ENCODE data around the gene SHPK. TPM values are rescaled to one million over a fixed set of nuclear protein-coding genes. Genes with fewer than 3 reads are reported as not detected.

Gene SHPK
- total RNA-seq, 1 experiment from 2014 or later: 20.0 TPM

DNA sequence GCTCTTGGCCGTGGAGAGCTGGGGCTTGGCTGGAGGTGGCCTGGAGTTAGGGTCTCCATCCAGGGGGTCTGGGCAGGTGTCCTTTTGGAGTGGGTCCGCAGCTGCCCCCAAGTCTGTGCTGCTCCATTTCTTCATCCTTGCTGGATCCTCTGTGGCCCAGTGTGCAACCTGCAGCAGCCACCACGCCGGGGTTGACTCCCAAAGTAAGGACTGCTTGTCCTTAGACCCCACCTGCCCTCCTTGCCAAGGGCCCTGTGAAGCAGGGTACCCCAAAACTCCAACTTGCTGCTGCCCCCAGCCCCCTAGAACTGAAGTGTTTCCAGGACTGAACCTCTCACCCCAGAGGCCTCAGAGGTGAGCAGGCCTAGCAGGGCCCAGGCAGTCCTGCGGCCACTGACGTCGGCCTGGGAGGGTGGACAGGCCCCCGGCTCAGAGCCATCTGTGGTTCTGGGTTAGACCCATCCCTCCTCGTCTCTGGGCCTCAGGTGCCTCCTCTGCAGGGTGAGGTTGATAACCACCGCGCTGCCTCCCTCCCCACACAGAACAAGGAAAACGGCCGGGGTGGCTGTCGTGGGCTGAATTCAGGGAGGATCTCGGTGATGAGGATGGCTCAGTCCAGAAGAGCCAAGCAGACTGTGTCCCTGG is 43.7 kb downstream of the SHPK start:
- no peak for DNase-seq (ENCODE audit: low spot score)
- intact Hi-C loops (cut with micrococcal nuclease; ENCODE audit: unreplicated experiment): no loop called here
- CTCF ChIA-PET: interaction anchor here (0.6 kb wide), 1 partner anchor 890 kb away, joined by 3 read pairs; no protein-coding TSS in a partner anchor
- Histone ChIP-seq H3K4me1 (ENCODE audit: insufficient read depth, low read length, poor library complexity, severe bottlenecking) (no peaks in the 10 kb centered on the region), H3K9me3 (ENCODE audit: low read depth, low read length, poor library complexity, severe bottlenecking) (no peaks in the 10 kb centered on the region), H3K27me3 (replicated peaks; ENCODE audit: insufficient read depth, low read depth, low read length, poor library complexity) (no peaks in the 10 kb centered on the region), H3K4me3 (ENCODE audit: low read depth, low read length, poor library complexity, severe bottlenecking) (no peak overlapping the region), H3K27ac (ENCODE audit: low read depth, low read length, poor library complexity, severe bottlenecking) (no peak overlapping the region), H3K36me3 (ENCODE audit: insufficient read depth, low read length, poor library complexity, severe bottlenecking) (no peaks in the 10 kb centered on the region)
- TF ChIP-seq CTCF (conservative IDR thresholded peaks at IDR 0.05; ENCODE audit: low read depth, low read length) (no peak), EZH2 (IDR thresholded peaks at IDR 0.05; ENCODE audit: borderline replicate concordance, low read depth, low read length, poor library complexity, severe bottlenecking) (no peak)
- POLR2A ChIA-PET (ENCODE audit: low non-redundant PET): no interaction called here
- BruUV-seq (replicated peaks): no TSS peak

DNA sequence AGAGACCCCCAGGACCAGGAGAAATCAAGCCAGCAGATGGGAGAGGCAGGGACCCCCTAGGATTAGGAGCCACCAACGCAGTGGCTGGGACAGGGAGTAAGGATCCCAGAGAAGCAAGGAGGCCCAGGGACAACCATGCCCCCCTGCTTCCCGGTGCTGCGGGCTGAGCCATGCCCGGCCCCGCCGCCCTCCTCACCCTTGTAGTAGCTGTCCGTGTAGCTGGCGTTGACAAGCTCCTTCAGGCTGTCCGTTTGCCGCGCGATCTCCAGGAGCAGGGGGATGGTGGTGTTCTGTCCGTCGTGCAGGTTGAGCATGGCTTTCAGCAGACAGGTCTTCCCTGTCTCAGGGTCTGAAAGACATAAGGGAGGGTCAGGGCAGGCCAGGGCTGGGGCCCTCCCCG is 45.3 kb downstream of the SHPK start:
- no peak for TF ChIP-seq EZH2 (IDR thresholded peaks at IDR 0.05; ENCODE audit: borderline replicate concordance, low read depth, low read length, poor library complexity, severe bottlenecking)
- no peak for TF ChIP-seq CTCF (conservative IDR thresholded peaks at IDR 0.05; ENCODE audit: low read depth, low read length)
- no peaks in the 10 kb centered on the region for H3K27me3 ChIP-seq (replicated peaks; ENCODE audit: insufficient read depth, low read depth, low read length, poor library complexity)
- no TSS peak for BruUV-seq (replicated peaks)
- H3K9me3 ChIP-seq (ENCODE audit: low read depth, low read length, poor library complexity, severe bottlenecking): no peaks in the 10 kb centered on the region
- no peak overlapping the region for H3K4me3 ChIP-seq (ENCODE audit: low read depth, low read length, poor library complexity, severe bottlenecking)
- DNase-seq (ENCODE audit: low spot score): no peak
- ChIA-PET CTCF (no interaction called here), POLR2A (ENCODE audit: low non-redundant PET) (no interaction called here)
- intact Hi-C loops (cut with micrococcal nuclease; ENCODE audit: unreplicated experiment): no loop called here
- no peaks in the 10 kb centered on the region for H3K36me3 ChIP-seq (ENCODE audit: insufficient read depth, low read length, poor library complexity, severe bottlenecking)
- no peak overlapping the region for H3K27ac ChIP-seq (ENCODE audit: low read depth, low read length, poor library complexity, severe bottlenecking)
- no peaks in the 10 kb centered on the region for H3K4me1 ChIP-seq (ENCODE audit: insufficient read depth, low read length, poor library complexity, severe bottlenecking)

DNA sequence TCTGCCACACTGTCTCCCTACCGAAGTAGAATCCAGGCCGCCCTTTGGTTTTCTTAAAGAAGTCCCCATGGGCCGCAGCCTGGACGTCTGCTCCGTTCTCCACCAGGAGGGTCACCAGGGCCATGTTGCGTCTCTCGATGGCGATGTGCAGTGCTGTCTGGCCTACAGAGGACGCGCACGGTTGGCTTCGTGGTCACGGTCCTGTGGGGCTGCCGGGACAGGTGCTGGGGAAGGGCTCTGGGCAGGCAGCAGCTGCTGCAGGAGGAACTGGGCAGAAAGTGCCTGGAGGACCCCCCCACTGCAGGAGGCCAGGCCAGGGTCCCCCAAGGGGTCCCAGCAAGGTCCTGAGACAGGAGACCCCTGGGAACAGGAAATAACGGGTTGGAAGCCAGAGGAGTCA is 45.8 kb downstream of the SHPK start:
- ChIA-PET POLR2A (ENCODE audit: low non-redundant PET) (no interaction called here), CTCF (no interaction called here)
- H3K27me3 ChIP-seq (replicated peaks; ENCODE audit: insufficient read depth, low read depth, low read length, poor library complexity): no peaks in the 10 kb centered on the region
- no peak for DNase-seq (ENCODE audit: low spot score)
- H3K4me1 ChIP-seq (ENCODE audit: insufficient read depth, low read length, poor library complexity, severe bottlenecking): no peaks in the 10 kb centered on the region
- no peak overlapping the region for H3K27ac ChIP-seq (ENCODE audit: low read depth, low read length, poor library complexity, severe bottlenecking)
- no TSS peak for BruUV-seq (replicated peaks)
- no peaks in the 10 kb centered on the region for H3K9me3 ChIP-seq (ENCODE audit: low read depth, low read length, poor library complexity, severe bottlenecking)
- no peaks in the 10 kb centered on the region for H3K36me3 ChIP-seq (ENCODE audit: insufficient read depth, low read length, poor library complexity, severe bottlenecking)
- TF ChIP-seq EZH2 (IDR thresholded peaks at IDR 0.05; ENCODE audit: borderline replicate concordance, low read depth, low read length, poor library complexity, severe bottlenecking) (no peak), CTCF (conservative IDR thresholded peaks at IDR 0.05; ENCODE audit: low read depth, low read length) (no peak)
- intact Hi-C loops (cut with micrococcal nuclease; ENCODE audit: unreplicated experiment): no loop called here
- no peak overlapping the region for H3K4me3 ChIP-seq (ENCODE audit: low read depth, low read length, poor library complexity, severe bottlenecking)
